ENCODE measurements around the gene F11R.

F11R gene

GRCh38 chr1:161061419-161061818 is 40.5 kb upstream of the F11R start:
- CTCF ChIA-PET: interaction anchor here (1.1 to 1.3 kb wide), 2 partner anchors 11 to 36 kb away, joined by 4 to 5 read pairs; no protein-coding TSS in a partner anchor
- TF ChIP-seq, protein P1, sequence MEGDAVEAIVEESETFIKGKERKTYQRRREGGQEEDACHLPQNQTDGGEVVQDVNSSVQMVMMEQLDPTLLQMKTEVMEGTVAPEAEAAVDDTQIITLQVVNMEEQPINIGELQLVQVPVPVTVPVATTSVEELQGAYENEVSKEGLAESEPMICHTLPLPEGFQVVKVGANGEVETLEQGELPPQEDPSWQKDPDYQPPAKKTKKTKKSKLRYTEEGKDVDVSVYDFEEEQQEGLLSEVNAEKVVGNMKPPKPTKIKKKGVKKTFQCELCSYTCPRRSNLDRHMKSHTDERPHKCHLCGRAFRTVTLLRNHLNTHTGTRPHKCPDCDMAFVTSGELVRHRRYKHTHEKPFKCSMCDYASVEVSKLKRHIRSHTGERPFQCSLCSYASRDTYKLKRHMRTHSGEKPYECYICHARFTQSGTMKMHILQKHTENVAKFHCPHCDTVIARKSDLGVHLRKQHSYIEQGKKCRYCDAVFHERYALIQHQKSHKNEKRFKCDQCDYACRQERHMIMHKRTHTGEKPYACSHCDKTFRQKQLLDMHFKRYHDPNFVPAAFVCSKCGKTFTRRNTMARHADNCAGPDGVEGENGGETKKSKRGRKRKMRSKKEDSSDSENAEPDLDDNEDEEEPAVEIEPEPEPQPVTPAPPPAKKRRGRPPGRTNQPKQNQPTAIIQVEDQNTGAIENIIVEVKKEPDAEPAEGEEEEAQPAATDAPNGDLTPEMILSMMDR (IDR thresholded peaks at IDR 0.05; ENCODE audit: insufficient read depth, low read length, missing control alignments): no peak
- POLR2A ChIA-PET: no interaction called here
- DNase-seq (ENCODE audit: low read depth, low spot score): no peak
- no peak overlapping the region for H3K4me3 ChIP-seq (ENCODE audit: low read depth, low read length)

- POLR2A ChIA-PET: no interaction called here
- TF ChIP-seq, protein P1 (IDR thresholded peaks at IDR 0.05; ENCODE audit: insufficient read depth, low read length, missing control alignments): no peak
- no peak for DNase-seq (ENCODE audit: low read depth, low spot score)
- CTCF ChIA-PET: interaction anchor here (1.0 kb wide), 1 partner anchor 14 kb away, joined by 3 read pairs; the partner anchor contains the start of gene USF1
- no peak overlapping the region for H3K4me3 ChIP-seq (ENCODE audit: low read depth, low read length)
These were observed 38.3 kb upstream of the F11R start for GRCh38 chr1:161059293-161059692.

DNA sequence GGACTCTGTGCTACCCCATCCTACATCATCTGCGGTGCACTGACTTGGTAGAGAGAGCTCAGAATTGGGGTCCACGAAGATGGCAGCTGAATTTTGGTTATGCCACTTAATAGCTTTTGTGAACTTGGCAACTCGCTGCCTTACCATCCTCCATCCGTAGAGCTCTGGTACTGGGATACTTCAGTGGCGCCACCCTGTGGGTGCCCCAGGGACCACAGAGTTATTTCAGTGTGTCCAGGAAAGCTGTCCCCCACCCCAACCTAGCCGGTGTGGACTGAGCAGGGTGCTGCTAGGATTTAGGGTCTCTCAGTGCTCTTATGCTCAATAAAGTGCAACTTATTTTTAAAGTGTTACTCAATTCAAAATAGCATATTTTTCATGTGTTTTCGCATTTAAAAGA is 33.9 kb upstream of the F11R start:
- POLR2A ChIA-PET: interaction anchor here (0.7 kb wide), 1 partner anchor 8 kb away, joined by 3 read pairs; no protein-coding TSS in a partner anchor
- CTCF ChIA-PET: interaction anchor here (1.2 to 1.7 kb wide), 3 partner anchors 8 to 17 kb away, joined by 3 to 4 read pairs (median 3); no protein-coding TSS in a partner anchor
- TF ChIP-seq, protein P1 (IDR thresholded peaks at IDR 0.05; ENCODE audit: insufficient read depth, low read length, missing control alignments): no peak
- no peak overlapping the region for H3K4me3 ChIP-seq (ENCODE audit: low read depth, low read length)
- no peak for DNase-seq (ENCODE audit: low read depth, low spot score)

DNA sequence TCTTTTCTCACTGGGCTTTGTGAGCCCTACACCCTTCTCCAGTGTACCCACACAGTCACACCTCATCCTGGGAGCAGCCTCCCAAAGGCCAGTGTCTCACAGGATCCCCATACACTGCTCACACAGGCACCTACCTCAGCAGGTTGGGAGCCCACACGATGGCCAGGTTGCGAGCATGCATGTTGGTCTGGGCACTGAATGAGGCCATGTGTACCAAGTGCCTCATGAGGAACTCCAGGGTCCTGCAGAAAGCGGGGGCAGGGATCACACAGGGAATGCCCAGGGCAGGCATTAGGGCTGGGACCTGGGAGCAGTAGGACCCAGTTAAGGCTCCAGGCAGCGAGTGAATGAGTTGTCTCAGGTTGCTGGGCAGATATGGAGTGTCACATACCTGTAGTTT is 33.3 kb upstream of the F11R start:
- TF ChIP-seq, protein P1 (IDR thresholded peaks at IDR 0.05; ENCODE audit: insufficient read depth, low read length, missing control alignments): no peak
- ChIA-PET CTCF (interaction anchor here (1.3 to 1.7 kb wide), 2 partner anchors 7 to 17 kb away, joined by 3 to 4 read pairs; no protein-coding TSS in a partner anchor), POLR2A (interaction anchor here (0.7 to 1.4 kb wide), 2 partner anchors 8 to 9 kb away, joined by 3 read pairs; partner anchors contain the start of gene USF1)
- H3K4me3 ChIP-seq (ENCODE audit: low read depth, low read length): no peak overlapping the region
- DNase-seq (ENCODE audit: low read depth, low spot score): no peak

- no peak for DNase-seq (ENCODE audit: low read depth, low spot score)
- ChIA-PET CTCF (interaction anchor here (1.0 kb wide), 1 partner anchor 9 kb away, joined by 3 read pairs; no protein-coding TSS in a partner anchor), POLR2A (interaction anchor here (1.4 kb wide), 1 partner anchor 8 kb away, joined by 3 read pairs; the partner anchor contains the start of gene USF1)
- TF ChIP-seq, protein P1 (IDR thresholded peaks at IDR 0.05; ENCODE audit: insufficient read depth, low read length, missing control alignments): no peak
- no peak overlapping the region for H3K4me3 ChIP-seq (ENCODE audit: low read depth, low read length)
These were observed 31.9 kb upstream of the F11R start for GRCh38 chr1:161052899-161053298.

DNA sequence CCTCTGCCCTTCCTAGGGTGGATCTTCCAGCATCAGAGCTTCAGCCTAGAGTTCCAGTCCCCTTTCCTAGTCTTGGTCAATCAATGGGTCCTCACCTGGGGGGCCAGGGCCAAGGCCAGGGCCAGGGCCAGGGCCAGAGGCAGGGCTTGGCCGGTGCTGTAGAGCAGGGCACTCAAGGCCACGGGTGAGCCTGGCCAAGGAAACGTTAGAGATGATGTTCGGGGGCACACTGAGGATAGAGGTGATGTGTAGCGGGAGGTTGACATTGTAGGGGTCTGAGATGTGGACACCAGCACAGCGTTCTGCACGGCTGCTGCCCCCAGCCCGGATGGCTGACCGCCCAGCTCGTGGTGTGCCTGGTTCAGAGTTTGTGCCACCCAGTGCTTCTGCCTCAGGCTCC is 30.3 kb upstream of the F11R start:
- POLR2A ChIA-PET: no interaction called here
- DNase-seq (ENCODE audit: low read depth, low spot score): no peak
- no peak overlapping the region for H3K4me3 ChIP-seq (ENCODE audit: low read depth, low read length)
- TF ChIP-seq, protein P1 (IDR thresholded peaks at IDR 0.05; ENCODE audit: insufficient read depth, low read length, missing control alignments): no peak
- CTCF ChIA-PET: interaction anchor here (0.8 kb wide), 1 partner anchor 9 kb away, joined by 3 read pairs; no protein-coding TSS in a partner anchor
